ENCODE measurements around the gene IQCH.

- no peak for TF ChIP-seq CTCF (conservative IDR thresholded peaks at IDR 0.05; ENCODE audit: low read depth, low read length)
- no peak for TF ChIP-seq EZH2 (IDR thresholded peaks at IDR 0.05; ENCODE audit: low read length, unreplicated experiment)
- no peak for TF ChIP-seq EZH2phosphoT487 (IDR thresholded peaks at IDR 0.05; ENCODE audit: borderline replicate concordance, low read length)
Measured at GRCh38 chr15:67372986-67373675, 118.5 kb downstream of the IQCH start.

All from PC-3 (cell line).